Activated T-cell treated with anti-CD3 and anti-CD28 coated beads for 48 hours (primary cell): ENCODE results near the gene GUCA2B.

Experiments used
- DNase-seq: peaks from one replicate; pipeline ENCODE4 v3.0.0-alpha.2; 2020; ENCODE audit warnings: low read depth

GUCA2B gene

GRCh38 chr1:42152907-42153600 lies at the start of gene GUCA2B:
Gene GUCA2B, plus strand, starts transcription at chr1:42153410. Its CDS starts 41 bp downstream, at chr1:42153451.
- no peak for DNase-seq

- no peak for DNase-seq
Measured at GRCh38 chr1:42105025-42105424, 48.2 kb upstream of the GUCA2B start.

DNA sequence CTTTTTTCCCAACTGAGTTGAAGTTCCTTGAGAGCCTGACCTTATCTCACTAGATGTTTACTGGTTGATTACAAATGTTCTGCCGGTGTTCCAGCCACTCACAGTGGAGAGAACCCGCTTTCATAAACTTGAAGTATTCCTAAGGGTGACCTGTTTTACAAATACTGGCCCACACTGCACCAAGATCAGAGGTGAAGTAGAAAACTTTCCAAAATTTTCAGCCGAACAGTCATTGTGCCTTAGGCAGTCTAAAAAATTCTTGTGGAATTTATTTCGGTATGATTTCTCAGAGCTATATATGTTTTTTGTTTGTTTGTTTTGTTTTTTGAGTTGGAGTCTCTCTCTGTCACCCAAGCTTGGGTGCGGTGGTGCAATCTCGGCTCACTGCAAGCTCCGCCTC lies 44.9 kb upstream of the GUCA2B start:
- DNase-seq = no peak

DNA sequence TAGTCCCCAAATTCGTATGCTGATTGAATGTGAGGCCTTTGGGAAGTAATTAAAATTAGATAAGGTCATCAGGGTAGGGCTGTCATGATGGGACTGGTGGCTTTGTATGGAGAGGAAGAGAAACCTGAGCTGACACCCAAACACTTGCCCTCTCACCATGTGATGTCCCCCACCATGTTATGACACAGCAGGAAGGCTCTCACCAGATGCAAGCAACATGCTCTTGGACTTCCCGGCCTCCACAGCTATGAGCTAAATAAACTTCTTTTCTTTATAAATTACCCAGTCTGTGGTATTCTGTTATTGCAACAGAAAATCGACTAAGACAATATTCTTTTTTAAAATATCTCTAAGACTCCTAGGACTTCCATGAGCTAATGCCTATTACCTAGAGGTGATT lies 43.6 kb upstream of the GUCA2B start:
- DNase-seq = no peak

GRCh38 chr1:42114229-42114628 lies 39.0 kb upstream of the GUCA2B start:
- no peak for DNase-seq

- DNase-seq = no peak
Measured at GRCh38 chr1:42117214-42117613, 36.0 kb upstream of the GUCA2B start.

DNA sequence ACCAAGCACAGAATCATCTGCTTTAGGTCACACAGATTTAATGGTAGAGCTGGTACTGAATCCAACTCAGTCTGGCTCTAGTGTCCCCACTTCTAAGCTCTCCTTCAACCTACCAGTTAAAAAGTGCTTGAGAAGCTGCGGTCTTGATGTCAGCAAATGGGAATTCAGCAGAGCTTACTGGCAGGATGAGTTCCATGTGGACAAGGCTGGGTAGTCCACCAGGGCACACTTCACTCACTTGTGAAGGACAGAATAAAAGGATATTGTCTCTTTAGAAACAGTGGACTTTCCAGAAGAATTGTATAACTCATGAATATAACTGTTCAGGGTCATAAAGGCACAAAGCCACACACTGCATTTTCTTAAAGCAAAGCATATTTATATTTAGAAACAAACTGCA lies 35.1 kb upstream of the GUCA2B start:
- no peak for DNase-seq

GRCh38 chr1:42122408-42122807 lies 30.8 kb upstream of the GUCA2B start:
- no peak for DNase-seq

GRCh38 chr1:42125552-42125951 lies 27.7 kb upstream of the GUCA2B start:
- no peak for DNase-seq

DNA sequence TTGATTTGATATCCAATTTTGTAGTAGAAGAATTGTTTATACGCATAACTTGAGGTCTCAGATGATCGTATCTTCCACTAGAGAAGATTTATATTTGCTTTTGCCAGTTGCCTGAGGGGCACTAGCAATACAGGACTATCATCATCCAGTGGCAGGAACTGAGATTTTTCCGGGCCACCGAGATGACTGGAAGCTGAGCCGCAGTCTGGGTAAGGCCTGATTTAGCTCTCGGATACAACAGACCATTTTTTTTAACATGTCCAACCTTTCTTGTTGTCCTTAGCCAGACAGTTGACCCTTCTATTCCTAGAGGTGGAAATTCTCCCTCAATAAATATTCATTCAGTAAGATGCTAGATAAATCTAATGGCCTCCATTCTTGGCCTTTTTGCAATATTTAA lies 25.4 kb upstream of the GUCA2B start:
- no peak for DNase-seq

DNA sequence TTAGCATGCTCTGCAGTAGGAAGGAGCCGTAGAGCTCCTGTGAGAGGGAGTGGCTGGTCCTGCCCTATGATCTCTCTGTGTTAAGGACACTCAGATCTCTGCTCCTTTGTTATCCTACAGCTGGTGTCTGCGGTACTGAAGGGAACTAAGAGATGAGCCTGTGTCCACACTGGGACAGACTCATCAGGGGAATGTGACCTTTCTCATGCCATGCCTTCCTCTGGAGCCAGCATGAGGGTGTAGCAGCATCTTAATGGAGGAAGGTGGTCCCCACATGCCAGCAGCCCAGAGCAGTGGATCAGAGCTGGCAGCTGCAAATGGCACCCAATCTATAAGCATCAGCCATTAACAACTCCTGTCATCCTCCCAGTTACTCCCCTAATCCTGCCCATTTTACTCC lies 24.7 kb upstream of the GUCA2B start:
- DNase-seq = no peak

DNA sequence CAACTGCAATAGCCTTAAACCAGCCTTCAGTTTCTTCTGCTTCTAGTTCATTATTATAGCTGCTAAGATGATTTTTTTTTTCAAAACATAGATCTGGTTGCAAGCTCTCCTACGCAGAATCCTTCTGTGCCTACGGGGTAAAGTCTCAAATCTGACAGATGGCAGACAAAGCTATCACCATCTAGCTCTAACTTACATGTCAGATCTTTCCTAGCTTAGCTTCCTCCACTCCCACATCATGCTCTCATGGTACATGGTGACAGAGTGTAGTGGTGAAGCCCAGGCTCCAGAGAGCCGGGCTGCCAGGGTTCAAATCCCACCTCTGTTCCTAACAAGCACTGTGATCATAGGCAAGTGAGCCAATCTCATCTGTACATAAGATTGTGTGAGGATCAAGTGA lies 24.2 kb upstream of the GUCA2B start:
- DNase-seq = no peak

- no peak for DNase-seq
Measured at GRCh38 chr1:42130061-42130660, 23.0 kb upstream of the GUCA2B start.

GRCh38 chr1:42133390-42133789 lies 19.8 kb upstream of the GUCA2B start:
- no peak for DNase-seq

DNA sequence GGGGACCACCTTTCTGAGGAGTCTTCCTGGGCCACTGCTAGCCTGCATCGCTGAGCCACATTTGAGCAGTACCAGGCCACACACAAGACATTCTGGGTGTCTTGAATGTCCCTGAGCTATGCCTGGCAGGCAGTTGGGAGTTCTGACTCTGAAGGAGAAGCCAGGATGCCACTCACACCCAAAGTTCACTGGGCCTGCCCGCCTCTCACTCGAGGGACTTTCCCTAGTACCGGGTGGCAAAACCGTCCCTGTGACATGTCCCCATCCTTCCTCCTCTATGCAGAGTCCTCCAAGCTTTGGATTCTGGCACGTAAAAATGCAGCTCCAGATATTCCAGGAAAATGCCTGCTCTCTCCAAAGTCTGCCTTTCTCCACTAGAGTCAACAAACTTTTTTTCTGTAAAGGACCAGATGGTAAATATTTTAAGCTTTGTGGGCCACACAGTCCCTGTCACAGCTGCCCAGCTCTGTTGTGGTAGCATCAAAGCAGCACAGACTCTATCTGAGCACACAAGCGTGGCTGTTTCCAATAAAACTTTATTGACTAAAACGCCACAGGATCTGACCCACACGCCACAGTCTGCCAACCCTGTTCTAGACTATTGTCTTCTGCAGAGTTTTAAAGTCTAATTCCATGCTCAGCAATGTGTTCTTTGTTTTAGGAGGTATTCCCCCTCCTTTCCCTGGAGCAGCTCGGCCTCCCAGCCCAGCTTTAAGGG lies 19.2 kb upstream of the GUCA2B start:
- DNase-seq = no peak

DNA sequence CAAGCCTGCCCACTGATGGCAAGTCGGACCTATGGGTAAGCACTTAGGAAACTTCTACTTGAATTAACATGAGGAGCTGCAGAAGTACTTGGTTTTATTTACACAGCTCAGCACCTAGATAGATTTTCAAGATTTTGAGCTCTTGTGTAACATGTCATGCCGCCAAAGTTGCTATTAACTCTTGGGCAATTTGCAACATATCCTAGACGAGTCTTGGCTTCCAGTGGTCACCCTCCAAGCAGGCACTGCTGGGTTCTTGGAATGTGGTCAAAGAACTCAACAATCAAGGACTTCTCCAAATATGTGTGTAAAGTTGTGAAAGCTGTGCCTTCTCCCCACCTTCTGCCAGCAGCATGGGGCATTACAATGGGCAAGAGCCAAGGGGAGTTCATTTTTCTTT lies 17.8 kb upstream of the GUCA2B start:
- no peak for DNase-seq

GRCh38 chr1:42136466-42136865 lies 16.7 kb upstream of the GUCA2B start:
- DNase-seq = no peak

GRCh38 chr1:42137766-42138165 lies 15.4 kb upstream of the GUCA2B start:
- no peak for DNase-seq

DNA sequence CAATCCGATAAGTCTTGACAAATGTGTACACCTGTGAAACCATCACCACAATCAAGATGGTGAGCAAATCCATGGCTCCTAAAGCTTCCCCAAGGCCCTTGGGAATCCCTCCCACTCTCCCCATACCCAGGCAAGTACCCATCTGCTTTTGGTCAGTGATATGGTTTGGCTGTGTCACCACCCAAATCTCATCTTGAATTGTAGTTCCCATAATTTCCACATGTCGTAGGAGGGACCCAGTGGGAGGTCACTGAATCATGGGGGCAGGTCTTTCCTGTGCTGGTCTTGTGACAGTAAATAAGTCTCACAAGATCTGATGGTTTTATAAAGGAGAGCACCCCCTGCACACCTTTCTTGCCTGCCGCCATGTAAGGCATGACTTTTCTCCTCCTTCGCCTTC lies 14.6 kb upstream of the GUCA2B start:
- no peak for DNase-seq

- no peak for DNase-seq
Measured at GRCh38 chr1:42139444-42139843, 13.8 kb upstream of the GUCA2B start.

DNA sequence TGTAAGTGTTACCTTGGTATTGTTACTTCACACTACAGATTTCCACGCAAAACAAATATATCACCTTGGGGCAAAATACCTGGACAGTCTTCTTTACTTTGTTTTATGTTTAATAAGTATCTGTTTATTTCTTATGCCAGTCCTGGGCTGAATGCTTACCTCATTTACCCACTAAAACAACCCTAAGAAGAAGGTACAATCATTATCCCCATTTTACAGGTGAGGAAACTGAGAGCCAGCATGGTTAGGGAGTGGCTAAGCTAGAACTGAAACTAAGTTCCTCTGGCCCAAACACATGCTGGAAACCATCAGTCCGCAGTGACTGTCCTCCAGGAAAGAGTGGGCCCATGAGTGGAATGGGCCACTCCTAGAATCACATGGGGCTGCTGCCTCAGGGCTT lies 13.0 kb upstream of the GUCA2B start:
- DNase-seq = no peak

GRCh38 chr1:42141978-42142377 lies 11.2 kb upstream of the GUCA2B start:
- DNase-seq = no peak

GRCh38 chr1:42142894-42143675 lies 10.1 kb upstream of the GUCA2B start:
- no peak for DNase-seq
